Muscle layer of colon (tissue), 2 donors: ENCODE results near the gene SCN3B.

Experiments
- H3K27ac ChIP-seq: one replicate; pipeline ENCODE4 v1.7.0; 2013; ENCODE audit warnings: low read depth, mild to moderate bottlenecking, low read length, moderate library complexity
- H3K27me3 ChIP-seq, 2 donors: one replicate each; pipeline ENCODE4 v1.7.0; 2013; ENCODE audit warnings: low read length in 2 of 2, mild to moderate bottlenecking in 2 of 2; ENCODE audit not compliant: insufficient read depth in 2 of 2, control insufficient read depth in 1 of 2
- H3K36me3 ChIP-seq: one replicate; pipeline ENCODE4 v1.7.0; 2013; ENCODE audit warnings: mild to moderate bottlenecking, low read length; ENCODE audit not compliant: insufficient read depth
- H3K4me1 ChIP-seq: one replicate; pipeline ENCODE4 v1.7.0; 2013; ENCODE audit warnings: mild to moderate bottlenecking, low read length; ENCODE audit not compliant: insufficient read depth
- H3K4me3 ChIP-seq, 2 donors: one replicate each; pipeline ENCODE4 v1.7.0; 2013; ENCODE audit warnings: low read length in 2 of 2, low read depth in 1 of 2, mild to moderate bottlenecking in 1 of 2, moderate library complexity in 1 of 2
- H3K9ac ChIP-seq: one replicate; pipeline ENCODE4 v1.7.0; 2013; ENCODE audit warnings: low read length
- H3K9me3 ChIP-seq: one replicate; pipeline ENCODE4 v1.7.0; 2013; ENCODE audit warnings: mild to moderate bottlenecking, low read length
- donor health status: abdominal sarcoma.
- donor health status: Adenocarcinoma of cecum.

Gene SCN3B

GRCh38 chr11:123654566-123655081 lies at the start of gene SCN3B:
SCN3B (minus strand) TSS chr11:123654624; CDS start chr11:123653801, 823 bp downstream.
- Histone ChIP-seq H3K27me3 (peaks cover 17 to 31% of the 10 kb centered on the region in 2 donors), H3K36me3 (no peaks in the 10 kb centered on the region), H3K9me3 (no peaks in the 10 kb centered on the region), H3K27ac (no peak within 1 kb of the TSS), H3K4me3 (peak within 1 kb of the TSS; percentile 24 to 55), H3K4me1 (peaks cover 11% of the 10 kb centered on the region), H3K9ac (no peak within 1 kb of the TSS)

- H3K4me3 ChIP-seq: no peak overlapping the region
- no peak overlapping the region for H3K27ac ChIP-seq
- H3K9ac ChIP-seq: no peak overlapping the region
- H3K4me1 ChIP-seq: no peaks in the 10 kb centered on the region
- no peaks in the 10 kb centered on the region for H3K9me3 ChIP-seq
- H3K36me3 ChIP-seq: no peaks in the 10 kb centered on the region
- no peaks in the 10 kb centered on the region for H3K27me3 ChIP-seq
Measured at GRCh38 chr11:123702696-123703095, 48.3 kb upstream of the SCN3B start.

- Histone ChIP-seq H3K4me1 (no peaks in the 10 kb centered on the region), H3K4me3 (no peak overlapping the region), H3K36me3 (no peaks in the 10 kb centered on the region), H3K27ac (no peak overlapping the region), H3K27me3 (no peaks in the 10 kb centered on the region), H3K9me3 (no peaks in the 10 kb centered on the region), H3K9ac (no peak overlapping the region)
Measured at GRCh38 chr11:123702139-123702538, 47.7 kb upstream of the SCN3B start.

- no peak overlapping the region for H3K27ac ChIP-seq
- no peak overlapping the region for H3K9ac ChIP-seq
- no peaks in the 10 kb centered on the region for H3K36me3 ChIP-seq
- no peak overlapping the region for H3K4me3 ChIP-seq
- H3K4me1 ChIP-seq: no peaks in the 10 kb centered on the region
- no peaks in the 10 kb centered on the region for H3K27me3 ChIP-seq
- H3K9me3 ChIP-seq: no peaks in the 10 kb centered on the region
Measured at GRCh38 chr11:123700772-123701171, 46.3 kb upstream of the SCN3B start.

GRCh38 chr11:123698546-123699127 lies 44.2 kb upstream of the SCN3B start:
- Histone ChIP-seq H3K9me3 (no peaks in the 10 kb centered on the region), H3K9ac (no peak overlapping the region)

GRCh38 chr11:123696183-123696582 lies 41.8 kb upstream of the SCN3B start:
- no peaks in the 10 kb centered on the region for H3K9me3 ChIP-seq
- no peaks in the 10 kb centered on the region for H3K4me1 ChIP-seq

More at GRCh38 chr11:123698546-123699127, 44.2 kb upstream of the SCN3B start:
- H3K27ac ChIP-seq: no peak overlapping the region
- no peaks in the 10 kb centered on the region for H3K36me3 ChIP-seq
- no peaks in the 10 kb centered on the region for H3K4me1 ChIP-seq
- H3K4me3 ChIP-seq: no peak overlapping the region
- no peaks in the 10 kb centered on the region for H3K27me3 ChIP-seq

GRCh38 chr11:123695231-123695630 lies 40.8 kb upstream of the SCN3B start:
- no peak overlapping the region for H3K4me3 ChIP-seq
- no peaks in the 10 kb centered on the region for H3K27me3 ChIP-seq
- no peaks in the 10 kb centered on the region for H3K4me1 ChIP-seq
- no peaks in the 10 kb centered on the region for H3K9me3 ChIP-seq
- H3K36me3 ChIP-seq: no peaks in the 10 kb centered on the region
- H3K27ac ChIP-seq: no peak overlapping the region
- H3K9ac ChIP-seq: no peak overlapping the region

More at GRCh38 chr11:123696183-123696582, 41.8 kb upstream of the SCN3B start:
- H3K4me3 ChIP-seq: no peak overlapping the region
- no peak overlapping the region for H3K9ac ChIP-seq
- H3K36me3 ChIP-seq: no peaks in the 10 kb centered on the region
- H3K27ac ChIP-seq: no peak overlapping the region
- no peaks in the 10 kb centered on the region for H3K27me3 ChIP-seq

- no peak overlapping the region for H3K27ac ChIP-seq
Measured at GRCh38 chr11:123694551-123694950, 40.1 kb upstream of the SCN3B start.

GRCh38 chr11:123692961-123693360 lies 38.5 kb upstream of the SCN3B start:
- H3K9ac ChIP-seq: no peak overlapping the region
- no peaks in the 10 kb centered on the region for H3K9me3 ChIP-seq
- H3K27ac ChIP-seq: no peak overlapping the region
- no peak overlapping the region for H3K4me3 ChIP-seq
- no peaks in the 10 kb centered on the region for H3K27me3 ChIP-seq
- H3K4me1 ChIP-seq: no peaks in the 10 kb centered on the region
- H3K36me3 ChIP-seq: no peaks in the 10 kb centered on the region

More at GRCh38 chr11:123694551-123694950, 40.1 kb upstream of the SCN3B start:
- Histone ChIP-seq H3K9ac (no peak overlapping the region), H3K4me3 (no peak overlapping the region), H3K9me3 (no peaks in the 10 kb centered on the region), H3K4me1 (no peaks in the 10 kb centered on the region), H3K36me3 (no peaks in the 10 kb centered on the region), H3K27me3 (no peaks in the 10 kb centered on the region)

GRCh38 chr11:123690485-123690884 lies 36.1 kb upstream of the SCN3B start:
- no peak overlapping the region for H3K4me3 ChIP-seq
- no peaks in the 10 kb centered on the region for H3K4me1 ChIP-seq
- no peak overlapping the region for H3K9ac ChIP-seq
- H3K36me3 ChIP-seq: no peaks in the 10 kb centered on the region
- H3K27me3 ChIP-seq: no peaks in the 10 kb centered on the region
- H3K27ac ChIP-seq: no peak overlapping the region
- H3K9me3 ChIP-seq: no peaks in the 10 kb centered on the region

- no peaks in the 10 kb centered on the region for H3K4me1 ChIP-seq
- no peak overlapping the region for H3K27ac ChIP-seq
- no peaks in the 10 kb centered on the region for H3K27me3 ChIP-seq
- no peaks in the 10 kb centered on the region for H3K36me3 ChIP-seq
- H3K9me3 ChIP-seq: no peaks in the 10 kb centered on the region
- no peak overlapping the region for H3K9ac ChIP-seq
- H3K4me3 ChIP-seq: no peak overlapping the region
Measured at GRCh38 chr11:123684601-123685000, 30.2 kb upstream of the SCN3B start.
